ENCODE data around the gene ASPRV1. TPM values are rescaled to one million over a fixed set of nuclear protein-coding genes. Genes with fewer than 3 reads are reported as not detected.

ASPRV1 gene
- total RNA-seq, 2 donors from 2014 or later = 0.73 to 3.4 TPM

Other genes with a start within 250 kb of the ASPRV1 start
- 10 to 100 TPM; 31.5 to 33.0 TPM for gene ANXA4, start 219.5 kb downstream of the ASPRV1 start, total RNA-seq
- gene GMCL1, start 132.0 kb downstream of the ASPRV1 start, total RNA-seq = 10 to 100 TPM; 20.8 to 24.1 TPM
- gene SNRNP27, start 67.7 kb downstream of the ASPRV1 start, total RNA-seq = 10 to 100 TPM; 54.9 to 60.1 TPM
- gene MXD1, start 46.5 kb downstream of the ASPRV1 start, total RNA-seq = 10 to 100 TPM; 14.8 to 40.6 TPM
- gene PCBP1, start 125.8 kb upstream of the ASPRV1 start, total RNA-seq = 100 to 1,000 TPM; 385 to 468 TPM
- 10 to 100 TPM; 24.0 to 37.3 TPM for gene C2orf42, start 229.4 kb upstream of the ASPRV1 start, total RNA-seq

All from activated T-helper 17 cell treated with anti-CD3 and anti-CD28 coated beads, Interleukin-2, amount 50 U/mL, for 72 hours (primary cell).